Measurements from ENCODE around the gene OR52E6.

Gene OR52E6

DNA sequence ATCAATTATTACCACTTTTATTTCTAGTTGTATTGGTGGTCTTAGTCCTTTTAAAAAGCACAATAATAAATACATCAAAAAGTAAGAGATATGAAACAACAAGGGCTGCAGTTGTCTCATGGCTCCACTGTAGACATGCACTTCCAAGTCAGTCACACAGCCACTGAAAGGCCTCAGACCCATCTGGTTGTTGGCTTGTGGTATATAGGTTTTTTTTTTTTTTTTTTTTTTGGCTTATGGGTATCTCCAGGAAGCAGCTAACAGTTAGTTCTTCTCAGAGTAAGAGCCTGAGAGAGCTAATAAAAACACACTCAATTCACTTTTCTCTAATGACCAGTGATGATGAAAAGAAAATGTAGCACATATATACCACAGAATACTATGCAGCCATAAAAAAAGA lies 6.0 kb upstream of the OR52E6 start:
- H3K9me3 ChIP-seq (ENCODE audit: control insufficient read depth in 2 of 2, low read length in 2 of 2) = no peaks in the 10 kb centered on the region
- no peak overlapping the region for H3K9ac ChIP-seq (ENCODE audit: low read depth in 1 of 2, low read length in 2 of 2)
- no peaks in the 10 kb centered on the region for H3K27me3 ChIP-seq (ENCODE audit: control insufficient read depth in 2 of 2, insufficient read depth in 2 of 2, low read length in 2 of 2)
- no peaks in the 10 kb centered on the region for H3K4me1 ChIP-seq (ENCODE audit: control insufficient read depth in 2 of 2, insufficient read depth in 2 of 2, low read length in 2 of 2)
- no peak overlapping the region for H3K27ac ChIP-seq (ENCODE audit: low read depth in 2 of 2, low read length in 2 of 2)
- H3K36me3 ChIP-seq (ENCODE audit: control insufficient read depth in 2 of 2, insufficient read depth in 2 of 2, low read length in 2 of 2) = no peaks in the 10 kb centered on the region
- no peak overlapping the region for H3K4me3 ChIP-seq (ENCODE audit: low read length in 2 of 2)

DNA sequence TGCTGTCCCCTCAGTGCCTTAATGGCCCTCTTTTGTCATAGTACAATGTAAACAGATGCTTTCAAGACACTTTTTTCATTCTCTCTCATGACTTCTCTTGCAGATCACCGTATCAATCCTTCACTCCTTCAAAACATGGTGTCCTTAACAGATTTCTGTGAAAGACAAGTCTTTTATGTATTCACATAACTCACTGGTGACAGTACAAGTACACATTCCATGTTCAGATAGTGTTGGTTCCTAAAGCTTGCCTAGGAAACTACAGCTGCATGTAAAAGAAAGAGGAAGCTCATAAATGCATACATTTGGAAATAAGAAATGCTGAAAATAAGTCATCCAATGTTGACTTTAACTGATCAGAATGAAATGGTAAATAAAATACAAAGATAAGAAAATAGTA lies 5.0 kb upstream of the OR52E6 start:
- Histone ChIP-seq H3K27me3 (ENCODE audit: control insufficient read depth in 2 of 2, insufficient read depth in 2 of 2, low read length in 2 of 2) (no peaks in the 10 kb centered on the region), H3K27ac (ENCODE audit: low read depth in 2 of 2, low read length in 2 of 2) (no peak overlapping the region), H3K4me3 (ENCODE audit: low read length in 2 of 2) (no peak overlapping the region), H3K36me3 (ENCODE audit: control insufficient read depth in 2 of 2, insufficient read depth in 2 of 2, low read length in 2 of 2) (no peaks in the 10 kb centered on the region), H3K4me1 (ENCODE audit: control insufficient read depth in 2 of 2, insufficient read depth in 2 of 2, low read length in 2 of 2) (no peaks in the 10 kb centered on the region), H3K9ac (ENCODE audit: low read depth in 1 of 2, low read length in 2 of 2) (no peak overlapping the region), H3K9me3 (ENCODE audit: control insufficient read depth in 2 of 2, low read length in 2 of 2) (no peaks in the 10 kb centered on the region)

DNA sequence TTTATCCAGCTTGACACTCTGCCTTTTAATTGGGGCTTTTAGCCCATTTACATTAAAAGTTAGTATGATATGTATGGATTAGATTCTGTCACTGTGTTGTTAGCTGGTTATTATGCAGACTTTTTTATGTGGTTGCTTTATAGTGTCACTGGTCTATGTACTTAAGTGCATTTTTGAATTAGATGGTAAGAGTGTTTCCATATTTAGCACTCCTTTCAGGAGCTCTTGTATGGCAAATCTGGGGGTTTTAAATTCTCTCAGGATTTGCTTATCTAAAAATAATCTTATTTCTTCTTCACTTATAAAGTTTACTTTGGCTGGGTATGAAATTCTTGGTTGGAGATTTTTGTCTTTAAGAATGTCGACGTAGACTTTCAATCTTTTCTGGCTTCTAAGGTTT lies 4.0 kb downstream of the OR52E6 start:
- Histone ChIP-seq H3K4me3 (ENCODE audit: low read length in 2 of 2) (no peak overlapping the region), H3K36me3 (ENCODE audit: control insufficient read depth in 2 of 2, insufficient read depth in 2 of 2, low read length in 2 of 2) (no peaks in the 10 kb centered on the region), H3K27ac (ENCODE audit: low read depth in 2 of 2, low read length in 2 of 2) (no peak overlapping the region), H3K4me1 (ENCODE audit: control insufficient read depth in 2 of 2, insufficient read depth in 2 of 2, low read length in 2 of 2) (no peaks in the 10 kb centered on the region), H3K9ac (ENCODE audit: low read depth in 1 of 2, low read length in 2 of 2) (no peak overlapping the region), H3K9me3 (ENCODE audit: control insufficient read depth in 2 of 2, low read length in 2 of 2) (no peaks in the 10 kb centered on the region), H3K27me3 (ENCODE audit: control insufficient read depth in 2 of 2, insufficient read depth in 2 of 2, low read length in 2 of 2) (no peaks in the 10 kb centered on the region)

DNA sequence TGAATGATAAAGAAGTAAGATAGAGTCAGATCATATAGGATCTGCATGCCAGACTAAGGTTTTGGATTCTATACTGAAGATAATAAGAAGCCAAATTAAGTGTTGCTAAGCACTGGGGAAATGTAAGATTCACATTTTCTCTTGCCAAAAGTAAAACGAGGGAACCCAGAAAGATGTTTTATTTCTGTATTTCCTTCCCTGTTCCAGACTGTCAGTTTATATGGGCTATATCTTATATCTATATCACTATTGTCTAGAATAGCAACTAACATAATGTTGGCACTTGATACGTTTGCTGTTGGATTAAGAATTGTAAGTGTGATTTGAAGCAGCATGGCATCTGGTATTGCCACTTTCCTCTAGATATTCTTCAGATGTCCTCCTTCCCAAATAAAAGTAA lies 8.3 kb downstream of the OR52E6 start:
- H3K9me3 ChIP-seq (ENCODE audit: control insufficient read depth in 2 of 2, low read length in 2 of 2) = no peaks in the 10 kb centered on the region
- no peak overlapping the region for H3K9ac ChIP-seq (ENCODE audit: low read depth in 1 of 2, low read length in 2 of 2)
- H3K4me3 ChIP-seq (ENCODE audit: low read length in 2 of 2) = no peak overlapping the region
- no peaks in the 10 kb centered on the region for H3K36me3 ChIP-seq (ENCODE audit: control insufficient read depth in 2 of 2, insufficient read depth in 2 of 2, low read length in 2 of 2)
- no peaks in the 10 kb centered on the region for H3K4me1 ChIP-seq (ENCODE audit: control insufficient read depth in 2 of 2, insufficient read depth in 2 of 2, low read length in 2 of 2)
- no peaks in the 10 kb centered on the region for H3K27me3 ChIP-seq (ENCODE audit: control insufficient read depth in 2 of 2, insufficient read depth in 2 of 2, low read length in 2 of 2)
- no peak overlapping the region for H3K27ac ChIP-seq (ENCODE audit: low read depth in 2 of 2, low read length in 2 of 2)

DNA sequence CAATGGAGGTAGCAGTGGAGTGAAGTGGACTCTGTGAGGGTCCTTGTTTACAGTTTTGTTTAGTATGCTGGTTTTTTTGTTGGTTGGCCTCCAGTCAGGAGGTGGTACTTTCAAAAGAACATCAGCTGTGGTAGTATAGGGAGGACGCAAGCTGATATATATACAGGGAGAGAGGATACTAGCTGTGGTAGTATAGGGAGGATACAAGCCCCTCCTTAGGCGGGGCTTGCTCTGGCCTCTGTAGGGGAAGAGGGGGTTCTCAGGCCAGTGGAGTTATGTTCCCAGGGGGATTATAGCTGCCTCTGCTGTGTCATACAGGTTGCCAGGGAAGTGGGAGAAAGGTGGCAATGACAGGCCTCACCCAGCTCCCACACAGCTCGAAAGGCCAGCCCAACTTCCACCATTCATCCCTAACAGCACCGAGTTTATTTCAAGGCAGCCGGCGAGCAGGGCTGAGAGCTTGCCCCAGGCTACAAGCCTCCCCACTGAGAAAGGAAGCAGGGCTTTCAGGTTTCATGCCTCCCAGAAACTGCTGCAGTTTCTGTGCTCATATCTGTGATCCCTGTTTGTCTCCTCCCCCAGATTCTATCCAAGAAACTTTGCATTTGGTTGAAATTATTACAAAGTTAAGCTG lies 10.4 kb downstream of the OR52E6 start:
- H3K4me1 ChIP-seq (ENCODE audit: control insufficient read depth in 2 of 2, insufficient read depth in 2 of 2, low read length in 2 of 2) = no peaks in the 10 kb centered on the region
- no peaks in the 10 kb centered on the region for H3K9me3 ChIP-seq (ENCODE audit: control insufficient read depth in 2 of 2, low read length in 2 of 2)
- no peak overlapping the region for H3K4me3 ChIP-seq (ENCODE audit: low read length in 2 of 2)
- H3K27ac ChIP-seq (ENCODE audit: low read depth in 2 of 2, low read length in 2 of 2) = no peak overlapping the region
- no peaks in the 10 kb centered on the region for H3K27me3 ChIP-seq (ENCODE audit: control insufficient read depth in 2 of 2, insufficient read depth in 2 of 2, low read length in 2 of 2)
- no peaks in the 10 kb centered on the region for H3K36me3 ChIP-seq (ENCODE audit: control insufficient read depth in 2 of 2, insufficient read depth in 2 of 2, low read length in 2 of 2)
- H3K9ac ChIP-seq (ENCODE audit: low read depth in 1 of 2, low read length in 2 of 2) = no peak overlapping the region

DNA sequence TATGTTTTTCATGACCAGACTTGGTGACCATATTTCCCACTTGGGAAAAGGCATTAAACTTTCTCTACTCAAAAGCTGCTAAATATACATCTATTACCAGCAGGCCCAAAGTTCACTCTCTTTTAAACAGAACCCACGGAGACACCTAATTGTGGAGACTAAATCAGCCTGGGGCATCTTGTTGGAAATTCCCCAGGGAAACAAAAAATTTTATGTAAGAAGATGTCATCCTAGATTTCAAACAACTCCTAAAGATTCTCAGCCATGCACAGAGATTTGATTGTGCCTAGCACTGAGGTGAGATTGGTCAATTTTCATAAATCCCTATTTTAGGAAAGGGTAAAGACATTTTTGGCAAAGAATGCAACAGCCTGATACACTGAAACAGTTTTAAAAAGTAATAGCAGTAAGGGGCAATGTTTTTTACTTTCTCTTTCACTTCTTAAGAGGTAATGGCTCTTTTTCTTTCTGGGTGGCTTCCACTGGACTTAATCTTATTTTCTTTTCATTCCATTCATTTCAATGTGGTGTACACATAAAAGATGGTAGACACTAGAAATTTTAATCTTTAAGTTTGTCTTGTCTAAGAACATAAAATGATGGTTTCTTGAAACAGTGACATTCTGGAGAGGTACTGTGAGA lies 23.3 kb downstream of the OR52E6 start:
- no peak overlapping the region for H3K9ac ChIP-seq (ENCODE audit: low read depth in 1 of 2, low read length in 2 of 2)

DNA sequence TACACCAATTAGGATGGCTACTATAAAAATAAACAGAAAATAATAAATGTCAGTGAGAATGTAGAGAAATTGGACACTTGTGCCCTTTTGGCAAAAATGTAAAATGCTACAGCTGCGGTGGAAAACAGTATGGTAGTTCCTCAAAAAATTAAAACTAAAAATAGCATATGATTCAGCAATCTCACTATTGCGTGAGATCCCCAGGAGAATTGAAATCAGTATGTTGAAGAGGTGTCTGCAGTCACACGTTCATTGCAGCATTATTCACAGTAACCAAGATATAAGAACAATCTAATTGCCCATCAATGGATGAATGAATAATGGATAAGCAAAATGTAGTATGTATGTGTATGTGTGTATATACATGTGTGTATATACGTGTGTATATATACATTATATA lies 26.2 kb downstream of the OR52E6 start:
- no peaks in the 10 kb centered on the region for H3K36me3 ChIP-seq (ENCODE audit: control insufficient read depth in 2 of 2, insufficient read depth in 2 of 2, low read length in 2 of 2)
- H3K9me3 ChIP-seq (ENCODE audit: control insufficient read depth in 2 of 2, low read length in 2 of 2) = no peaks in the 10 kb centered on the region
- H3K4me1 ChIP-seq (ENCODE audit: control insufficient read depth in 2 of 2, insufficient read depth in 2 of 2, low read length in 2 of 2) = no peaks in the 10 kb centered on the region
- H3K9ac ChIP-seq (ENCODE audit: low read depth in 1 of 2, low read length in 2 of 2) = no peak overlapping the region
- H3K4me3 ChIP-seq (ENCODE audit: low read length in 2 of 2) = no peak overlapping the region
- H3K27me3 ChIP-seq (ENCODE audit: control insufficient read depth in 2 of 2, insufficient read depth in 2 of 2, low read length in 2 of 2) = no peaks in the 10 kb centered on the region
- H3K27ac ChIP-seq (ENCODE audit: low read depth in 2 of 2, low read length in 2 of 2) = no peak overlapping the region

More for the DNA sequence above, 23.3 kb downstream of the OR52E6 start:
- Histone ChIP-seq H3K4me3 (ENCODE audit: low read length in 2 of 2) (no peak overlapping the region), H3K36me3 (ENCODE audit: control insufficient read depth in 2 of 2, insufficient read depth in 2 of 2, low read length in 2 of 2) (no peaks in the 10 kb centered on the region), H3K27me3 (ENCODE audit: control insufficient read depth in 2 of 2, insufficient read depth in 2 of 2, low read length in 2 of 2) (no peaks in the 10 kb centered on the region), H3K27ac (ENCODE audit: low read depth in 2 of 2, low read length in 2 of 2) (no peak overlapping the region), H3K4me1 (ENCODE audit: control insufficient read depth in 2 of 2, insufficient read depth in 2 of 2, low read length in 2 of 2) (no peaks in the 10 kb centered on the region), H3K9me3 (ENCODE audit: control insufficient read depth in 2 of 2, low read length in 2 of 2) (no peaks in the 10 kb centered on the region)

DNA sequence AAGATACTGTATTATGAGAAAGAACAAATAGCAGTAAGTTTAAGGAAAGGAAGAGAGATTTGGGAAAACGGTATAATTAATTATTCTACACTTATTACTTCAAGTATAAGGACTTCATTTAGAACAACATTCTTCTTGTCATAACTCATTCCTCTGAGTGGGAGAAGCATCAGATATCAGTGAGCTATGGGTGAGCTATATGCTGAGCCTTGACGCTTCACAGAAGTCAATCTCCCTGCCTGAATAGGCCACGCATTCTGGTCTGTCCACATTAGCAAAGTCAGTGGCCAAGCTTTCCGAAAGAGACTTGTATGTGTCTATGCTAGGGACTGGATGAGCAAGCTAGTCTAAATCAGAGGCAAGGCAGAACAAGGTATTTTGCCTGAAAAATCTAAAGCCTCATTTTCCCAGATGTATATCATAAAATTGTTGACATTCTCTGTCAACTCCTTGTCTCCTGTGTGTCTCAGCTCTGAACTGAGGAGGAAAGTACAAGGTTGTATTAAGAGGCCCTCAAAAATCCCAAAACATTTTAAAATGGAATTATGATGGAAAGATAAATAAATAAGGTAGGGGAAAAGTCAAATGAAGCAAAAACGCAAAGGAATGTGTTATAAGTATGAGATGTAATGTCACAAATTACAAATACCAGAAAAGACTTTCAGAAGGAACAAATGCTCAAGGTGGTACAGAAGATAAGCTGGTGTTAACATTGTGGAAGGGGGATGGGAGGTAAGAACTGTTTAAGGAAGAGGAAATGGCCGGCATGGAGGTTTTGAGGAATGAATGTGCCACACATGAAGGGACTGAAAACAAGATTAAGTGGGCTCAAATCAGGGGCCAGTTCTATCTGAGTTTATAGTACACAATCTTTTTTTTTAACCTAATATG lies 31.5 kb downstream of the OR52E6 start:
- Histone ChIP-seq H3K4me3 (ENCODE audit: low read length in 2 of 2) (no peak overlapping the region), H3K27me3 (ENCODE audit: control insufficient read depth in 2 of 2, insufficient read depth in 2 of 2, low read length in 2 of 2) (no peaks in the 10 kb centered on the region), H3K9me3 (ENCODE audit: control insufficient read depth in 2 of 2, low read length in 2 of 2) (no peaks in the 10 kb centered on the region), H3K4me1 (ENCODE audit: control insufficient read depth in 2 of 2, insufficient read depth in 2 of 2, low read length in 2 of 2) (no peaks in the 10 kb centered on the region), H3K36me3 (ENCODE audit: control insufficient read depth in 2 of 2, insufficient read depth in 2 of 2, low read length in 2 of 2) (no peaks in the 10 kb centered on the region), H3K9ac (ENCODE audit: low read depth in 1 of 2, low read length in 2 of 2) (no peak overlapping the region), H3K27ac (ENCODE audit: low read depth in 2 of 2, low read length in 2 of 2) (no peak overlapping the region)

DNA sequence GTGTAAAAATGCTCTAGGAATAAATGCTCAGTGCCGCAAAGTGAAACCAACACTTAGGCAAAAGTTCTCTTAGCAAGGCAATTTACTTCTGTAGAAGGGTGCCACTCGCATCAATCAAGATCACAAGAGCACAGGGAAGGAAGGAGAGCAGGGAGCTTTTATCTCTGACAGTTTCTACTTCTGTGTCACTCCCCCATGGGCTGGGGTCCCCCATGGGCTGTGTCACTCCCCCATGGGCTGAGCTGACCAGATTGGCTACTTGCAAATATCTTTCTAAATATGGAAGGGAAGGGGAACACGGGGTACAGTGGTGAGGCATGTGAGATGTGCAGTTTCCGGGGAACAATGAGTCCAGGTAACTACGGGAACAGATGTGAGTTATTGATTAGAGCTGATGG lies 32.6 kb downstream of the OR52E6 start:
- Histone ChIP-seq H3K27ac (ENCODE audit: low read depth in 2 of 2, low read length in 2 of 2) (no peak overlapping the region), H3K36me3 (ENCODE audit: control insufficient read depth in 2 of 2, insufficient read depth in 2 of 2, low read length in 2 of 2) (no peaks in the 10 kb centered on the region), H3K4me3 (ENCODE audit: low read length in 2 of 2) (peak overlapping the region; percentile 50 to 75)

DNA sequence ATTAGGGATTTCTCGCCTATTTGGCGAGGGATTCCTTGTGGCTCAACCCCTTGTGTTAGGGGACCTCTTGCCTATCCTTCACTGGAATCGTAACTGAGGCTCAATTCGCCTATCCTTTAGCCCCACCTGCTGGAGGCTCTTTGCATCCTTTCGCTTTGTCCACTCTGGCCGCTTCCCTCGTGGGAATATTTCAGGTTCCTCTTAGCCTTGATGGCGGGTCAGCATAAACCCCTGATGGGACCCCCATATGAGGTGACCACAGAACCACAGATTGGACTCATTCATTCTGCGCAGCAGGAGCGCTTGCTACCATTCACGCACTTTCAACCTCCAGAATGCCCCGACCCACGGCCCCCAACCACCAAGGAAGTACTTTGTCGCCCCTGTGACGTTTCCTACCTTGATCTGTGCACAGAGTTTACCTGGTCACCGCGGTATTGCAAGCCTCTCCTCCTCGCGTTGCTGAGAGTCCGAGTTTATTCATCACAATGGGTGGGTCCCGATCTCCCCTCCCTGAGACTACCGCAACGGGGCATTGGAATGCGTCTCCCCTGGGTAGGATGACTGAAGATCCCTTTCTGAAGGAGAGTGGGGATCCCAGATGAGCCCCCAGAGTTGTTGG lies 33.1 kb downstream of the OR52E6 start, which contains the start of gene OR52N2:
OR52N2 (plus strand) TSS at position 425 of the 622 bp plus-strand sequence. CDS start 11,412 bp downstream, outside the sequence.
- Histone ChIP-seq H3K27me3 (ENCODE audit: control insufficient read depth in 2 of 2, insufficient read depth in 2 of 2, low read length in 2 of 2) (no peaks in the 10 kb centered on the region), H3K9ac (ENCODE audit: low read depth in 1 of 2, low read length in 2 of 2) (no peak within 1 kb of the TSS), H3K27ac (ENCODE audit: low read depth in 2 of 2, low read length in 2 of 2) (no peak within 1 kb of the TSS), H3K36me3 (ENCODE audit: control insufficient read depth in 2 of 2, insufficient read depth in 2 of 2, low read length in 2 of 2) (no peaks in the 10 kb centered on the region), H3K4me3 (ENCODE audit: low read length in 2 of 2) (peak within 1 kb of the TSS; percentile 50 to 75), H3K9me3 (ENCODE audit: control insufficient read depth in 2 of 2, low read length in 2 of 2) (no peaks in the 10 kb centered on the region), H3K4me1 (ENCODE audit: control insufficient read depth in 2 of 2, insufficient read depth in 2 of 2, low read length in 2 of 2) (no peaks in the 10 kb centered on the region)

More for the DNA sequence above, 32.6 kb downstream of the OR52E6 start:
- H3K9ac ChIP-seq (ENCODE audit: low read depth in 1 of 2, low read length in 2 of 2) = no peak overlapping the region
- no peaks in the 10 kb centered on the region for H3K4me1 ChIP-seq (ENCODE audit: control insufficient read depth in 2 of 2, insufficient read depth in 2 of 2, low read length in 2 of 2)
- H3K27me3 ChIP-seq (ENCODE audit: control insufficient read depth in 2 of 2, insufficient read depth in 2 of 2, low read length in 2 of 2) = no peaks in the 10 kb centered on the region
- H3K9me3 ChIP-seq (ENCODE audit: control insufficient read depth in 2 of 2, low read length in 2 of 2) = no peaks in the 10 kb centered on the region
